B cell (primary cell): ENCODE results near the gene OR5A2. TPM values are rescaled to one million over a fixed set of nuclear protein-coding genes. Genes with fewer than 3 reads are reported as not detected.

Experiments
- ATAC-seq: fragments of 200-7000 bp; cut with Tn5 transposase; one replicate; pipeline ENCODE4 v1.10.0; 2021; ENCODE audit warnings: low read depth, mild to moderate bottlenecking, moderate number of reproducible peaks, moderate library complexity
- CTCF ChIA-PET: fragments of 350-600 bp; sonication (Branson Sonifier 250); formaldehyde crosslinking; loops from one replicate; lab custom pipeline; 2021; ENCODE audit warnings: antibody characterized with exemption, inconsistent platforms; lab: Charles Lee
- POLR2A ChIA-PET: fragments of 350-600 bp; sonication (Branson Sonifier 250); formaldehyde crosslinking; loops from one replicate; lab custom pipeline; 2021; ENCODE audit warnings: antibody characterized with exemption; lab: Charles Lee
- DNase-seq: peaks from one replicate; pipeline ENCODE4 v3.0.0; 2013
- H2AFZ ChIP-seq: 2 replicates; pipeline ENCODE4 v1.6.1; 2012; ENCODE audit warnings: mild to moderate bottlenecking, low read depth, low read length; ENCODE audit not compliant: insufficient read depth, poor library complexity, severe bottlenecking
- H3K27ac ChIP-seq, 2 donors: 1 replicate in 1 of 2; 2 replicates in 1 of 2; pipeline ENCODE4 v1.5.1; 2012 to 2013; ENCODE audit warnings: low read length in 2 of 2, mild to moderate bottlenecking in 2 of 2, moderate library complexity in 1 of 2
- H3K27me3 ChIP-seq, 4 experiments: fragments of 200-600 bp in 1 of 4; sonication (generic) in 1 of 4; replicated peaks in 1 of 4; 1 replicate in 2 of 4; 2 replicates in 2 of 4; pipeline versions ENCODE4 v1.6.1 to v1.7.0; 2013 to 2016; ENCODE audit warnings: low read length in 3 of 4, mild to moderate bottlenecking in 2 of 4, mixed read lengths in 1 of 4, moderate library complexity in 1 of 4; ENCODE audit not compliant: insufficient read depth in 4 of 4, control insufficient read depth in 3 of 4; ENCODE audit errors: control extremely low read depth in 1 of 4
- H3K36me3 ChIP-seq, 2 experiments: replicated peaks in 1 of 2; 1 replicate in 1 of 2; 2 replicates in 1 of 2; pipeline versions ENCODE4 v1.6.1 to v1.7.1; 2013; ENCODE audit warnings: low read length in 1 of 2; ENCODE audit not compliant: insufficient read depth in 2 of 2, control insufficient read depth in 1 of 2; ENCODE audit errors: control extremely low read depth in 1 of 2, extremely low read depth in 1 of 2
- H3K4me1 ChIP-seq, 2 donors: fragments of 200-600 bp in 1 of 2; sonication (generic) in 1 of 2; 1 replicate in 1 of 2; 2 replicates in 1 of 2; pipeline versions ENCODE4 v1.5.1 to v1.6.1; 2013 to 2017; ENCODE audit warnings: low read length in 2 of 2; ENCODE audit not compliant: control insufficient read depth in 2 of 2, insufficient read depth in 2 of 2
- H3K4me2 ChIP-seq: replicated peaks from 2 replicates; pipeline ENCODE3; 2012; ENCODE audit warnings: mild to moderate bottlenecking, low read depth, low read length; ENCODE audit not compliant: poor library complexity, severe bottlenecking
- H3K4me3 ChIP-seq, 5 experiments: fragments of 200-600 bp in 1 of 5; sonication (generic) in 1 of 5; 1 replicate in 3 of 5; 2 replicates in 2 of 5; pipeline versions ENCODE4 v1.5.1 to v1.7.0; 2011 to 2016; ENCODE audit warnings: low read length in 4 of 5, mild to moderate bottlenecking in 4 of 5, low read depth in 2 of 5, control low read depth in 1 of 5, moderate library complexity in 1 of 5; ENCODE audit not compliant: insufficient read depth in 1 of 5; ENCODE audit errors: control extremely low read depth in 1 of 5, extremely low read depth in 1 of 5
- H3K79me2 ChIP-seq: fragments of 200-600 bp; sonication (generic); one replicate; pipeline ENCODE4 v1.6.0; 2016; ENCODE audit warnings: low read length; ENCODE audit not compliant: control insufficient read depth, insufficient read depth
- H3K9ac ChIP-seq: fragments of 200-600 bp; sonication (generic); 2 replicates; pipeline ENCODE4 v1.6.1; 2017; ENCODE audit warnings: mild to moderate bottlenecking, low read length, moderate library complexity
- H3K9me3 ChIP-seq, 3 donors: one replicate each; pipeline versions ENCODE4 v1.6.1 to v1.7.1; 2013; ENCODE audit warnings: low read length in 2 of 3; ENCODE audit not compliant: control insufficient read depth in 2 of 3, insufficient read depth in 1 of 3; ENCODE audit errors: control extremely low read depth in 1 of 3
- H4K20me1 ChIP-seq: 2 replicates; pipeline ENCODE4 v1.6.0; 2012; ENCODE audit warnings: mild to moderate bottlenecking, low read length; ENCODE audit not compliant: insufficient read depth, control insufficient read depth, poor library complexity, severe bottlenecking
- H3K27ac Mint-ChIP-seq: one replicate; pipeline ENCODE4 v1.8.0; 2021; ENCODE audit warnings: mixed read lengths
- H3K27me3 Mint-ChIP-seq: one replicate; pipeline ENCODE4 v1.8.0; 2021; ENCODE audit warnings: mixed read lengths
- H3K4me1 Mint-ChIP-seq: one replicate; pipeline ENCODE4 v1.8.0; 2021; ENCODE audit warnings: mixed read lengths
- H3K4me3 Mint-ChIP-seq: one replicate; pipeline ENCODE4 v1.8.0; 2021; ENCODE audit warnings: mixed read lengths
- H3K9me3 Mint-ChIP-seq: one replicate; pipeline ENCODE4 v1.8.0; 2022; ENCODE audit warnings: mixed read lengths; ENCODE audit not compliant: insufficient read depth
- CTCF ChIP-seq: fragments of 200-600 bp; IDR thresholded peaks from one replicate; pipeline ENCODE4 v1.8.0; 2022; ENCODE audit warnings: antibody characterized with exemption, mild to moderate bottlenecking
- EZH2 ChIP-seq: IDR thresholded peaks from 2 replicates; pipeline ENCODE4 v1.6.1; 2012; ENCODE audit warnings: borderline replicate concordance, low read depth, mild to moderate bottlenecking, moderate library complexity, low read length; ENCODE audit not compliant: insufficient read depth, poor library complexity, severe bottlenecking
- WGBS: methylation state at CpG from one replicate; pipeline ENCODE4 v1.1.5; 2013; ENCODE audit warnings: missing lambda C conversion rate; ENCODE audit not compliant: insufficient coverage; 5-methylcytosine and 5-hydroxymethylcytosine counted together
- intact Hi-C: fragments of 100-400 bp; cut with micrococcal nuclease; formaldehyde crosslinking; loops from one replicate; pipeline ENCODE4 v1.10.0; 2022
- polyA plus RNA-seq: library from polyadenylated mRNA; depleted of rRNA; stranded (reverse); fragments of >200 nt; gene quantifications from 2 replicates; pipeline ENCODE4 v1.2.3, GENCODE V29; 2012
- total RNA-seq, 2 donors: library from RNA; stranded (reverse); fragments of 120-200 nt in 1 of 2; gene quantifications; 1 replicate in 1 of 2; 2 replicates in 1 of 2; pipeline versions ENCODE4 v1.2.3 to v1.2.4, GENCODE V29; 2013 to 2022

The OR5A2 gene
- total and polyA plus RNA-seq, 2 donors (not counting 1 experiment from before 2014, with no cell fraction given), result not detected

- ATAC-seq (no peak), DNase-seq (no peak)
- Mint-ChIP-seq H3K4me1 (peaks cover 10% of the 10 kb centered on the region), H3K27me3 (peaks cover 20% of the 10 kb centered on the region), H3K4me3 (no peak within 1 kb of the TSS), H3K27ac (no peak within 1 kb of the TSS), H3K9me3 (no peaks in the 10 kb centered on the region)
- ChIA-PET CTCF (no interaction called here), POLR2A (no interaction called here)
- Histone ChIP-seq H3K4me1 (peaks cover 4 to 5% of the 10 kb centered on the region in 2 donors), H3K4me3 (no peak within 1 kb of the TSS), H3K27me3 (no peaks in the 10 kb centered on the region), H3K36me3 (no peaks in the 10 kb centered on the region), H4K20me1 (no peaks in the 10 kb centered on the region), H3K27ac (no peak within 1 kb of the TSS), H2AFZ (no peak within 1 kb of the TSS), H3K4me2 (no peak within 1 kb of the TSS), H3K79me2 (no peaks in the 10 kb centered on the region), H3K9ac (no peak within 1 kb of the TSS), H3K9me3 (no peaks in the 10 kb centered on the region)
- intact Hi-C loops, result no loop called here
- no peak for TF ChIP-seq CTCF
- no peak for TF ChIP-seq EZH2
These were observed 46.8 kb upstream of the OR5A2 start, which contains the start of gene OR4D10 for GRCh38 chr11:59473015-59473414. TSS of gene OR4D10 (plus strand) at chr11:59473315. CDS start at chr11:59477430, 4,115 bp downstream.

GRCh38 chr11:59463190-59463641 is 37.0 kb upstream of the OR5A2 start:
- no peaks in the 10 kb centered on the region for H3K4me1 Mint-ChIP-seq
- H3K4me3 Mint-ChIP-seq, result no peak overlapping the region
- H3K27me3 ChIP-seq, result peaks cover 0 to 4% (median 0%) of the 10 kb centered on the region in 4 experiments
- no peak overlapping the region for H3K4me3 ChIP-seq
- TF ChIP-seq CTCF, result no peak
- TF ChIP-seq EZH2, result no peak
- H3K9me3 ChIP-seq, result no peaks in the 10 kb centered on the region
- no peak overlapping the region for H3K27ac ChIP-seq
- H3K79me2 ChIP-seq, result no peaks in the 10 kb centered on the region
- H3K27me3 Mint-ChIP-seq, result peaks cover 37% of the 10 kb centered on the region
- ChIA-PET CTCF (no interaction called here), POLR2A (no interaction called here)
- intact Hi-C loops, result no loop called here
- no peak overlapping the region for H3K27ac Mint-ChIP-seq
- H3K36me3 ChIP-seq, result no peaks in the 10 kb centered on the region
- 85% methylated on average over 4 of the region's 5 CpGs for WGBS
- DNase-seq (no peak), ATAC-seq (no peak)
- H2AFZ ChIP-seq, result no peak overlapping the region
- no peak overlapping the region for H3K9ac ChIP-seq
- H3K4me2 ChIP-seq, result no peak overlapping the region
- no peaks in the 10 kb centered on the region for H3K9me3 Mint-ChIP-seq
- no peaks in the 10 kb centered on the region for H3K4me1 ChIP-seq
- no peaks in the 10 kb centered on the region for H4K20me1 ChIP-seq
